GM19099 (cell line): ENCODE measurements around the gene EFEMP2.

Source experiments
- POLR2A ChIP-seq: IDR thresholded peaks from 3 replicates; pipeline ENCODE4 v1.6.1; 2011; ENCODE audit warnings: low read depth; ENCODE audit not compliant: insufficient read length; ENCODE audit errors: extremely low read depth

The EFEMP2 gene

GRCh38 chr11:65844231-65844872 lies 28.2 kb downstream of the EFEMP2 start:
- TF ChIP-seq POLR2A = no peak

GRCh38 chr11:65843811-65844210 lies 28.8 kb downstream of the EFEMP2 start:
- no peak for TF ChIP-seq POLR2A

- TF ChIP-seq POLR2A = no peak
Observed at GRCh38 chr11:65842144-65842543, 30.5 kb downstream of the EFEMP2 start.

- peak; percentile 1 for TF ChIP-seq POLR2A
Observed at GRCh38 chr11:65834202-65834601, 38.4 kb downstream of the EFEMP2 start.

GRCh38 chr11:65833297-65834030 lies 39.1 kb downstream of the EFEMP2 start, which contains the start of gene SNX32:
Gene SNX32 (plus strand): TSS chr11:65833963. CDS start chr11:65834066, 103 bp downstream.
- peak; percentile 7 for TF ChIP-seq POLR2A

- TF ChIP-seq POLR2A = no peak
Observed at GRCh38 chr11:65829459-65829858, 43.1 kb downstream of the EFEMP2 start.

DNA sequence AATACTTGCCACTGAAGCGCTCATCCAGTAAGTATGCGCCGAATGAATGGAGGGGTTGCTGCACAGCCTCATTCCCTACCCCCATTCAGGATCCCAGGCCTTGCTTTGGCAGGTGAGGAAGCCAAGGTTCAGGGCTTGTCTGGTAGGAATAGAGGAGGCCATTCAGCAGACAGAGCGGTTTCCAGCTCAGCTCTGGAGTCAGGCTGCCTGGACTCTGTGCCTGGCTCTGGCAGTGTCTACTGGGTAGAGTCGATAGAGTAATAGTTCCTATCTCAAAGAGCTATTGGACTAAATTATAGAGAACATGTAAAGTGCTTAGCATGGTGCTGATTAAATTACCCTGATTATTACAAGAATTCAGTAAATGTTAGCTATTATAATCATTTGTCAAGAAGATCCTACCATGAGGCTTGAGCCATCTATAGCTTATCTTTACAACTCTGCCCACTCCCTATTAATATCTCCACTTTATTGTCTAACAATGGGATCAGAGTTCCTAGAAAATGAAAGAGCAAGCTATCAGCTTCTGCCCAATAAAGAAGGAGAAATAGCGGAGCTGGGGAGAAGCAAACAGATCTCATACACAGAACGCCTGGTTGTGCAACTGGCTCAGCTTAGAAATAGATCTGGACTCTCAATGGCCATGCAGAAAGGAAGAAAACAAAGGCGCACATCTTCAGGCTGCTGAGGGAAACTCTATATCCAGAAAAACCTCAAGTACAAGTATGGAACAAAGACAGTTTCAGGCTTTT lies 45.4 kb downstream of the EFEMP2 start:
- no peak for TF ChIP-seq POLR2A

DNA sequence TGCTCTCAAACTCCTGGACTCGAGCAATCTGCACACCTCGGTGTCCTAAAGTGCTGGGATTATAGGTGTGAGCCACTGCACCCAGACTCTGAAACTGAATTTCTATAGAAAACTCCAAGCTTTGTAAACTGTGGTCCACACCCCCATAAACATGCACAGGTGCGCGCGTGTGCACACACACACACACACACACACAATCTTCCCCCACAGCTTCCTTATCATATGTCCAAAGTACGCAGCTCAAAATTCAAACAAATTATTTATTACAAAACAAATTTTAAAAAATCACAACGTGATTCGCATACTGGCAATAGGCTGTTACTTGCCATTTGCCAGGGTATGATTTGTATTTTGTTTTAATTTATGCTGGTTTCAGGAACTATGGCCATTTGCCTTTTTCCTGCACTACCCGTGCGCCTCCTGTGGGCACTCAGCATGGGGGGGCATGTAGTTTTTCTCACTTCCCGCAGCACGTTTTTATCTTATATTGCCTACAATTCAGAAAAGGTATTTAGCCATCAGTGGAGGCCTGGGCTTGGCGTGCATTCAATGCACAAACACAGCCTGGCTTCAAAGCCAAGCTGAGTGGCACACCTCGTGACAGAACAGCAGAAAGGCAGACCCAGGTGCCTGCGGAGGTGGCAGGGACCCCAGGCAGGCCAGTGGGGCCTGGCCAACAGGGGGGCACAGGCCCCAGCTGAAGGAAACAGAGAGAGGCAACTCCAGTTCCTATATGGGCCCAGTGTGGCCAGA lies 49.6 kb downstream of the EFEMP2 start:
- TF ChIP-seq POLR2A = no peak

- no peak for TF ChIP-seq POLR2A
Observed at GRCh38 chr11:65821107-65821506, 51.5 kb downstream of the EFEMP2 start.

DNA sequence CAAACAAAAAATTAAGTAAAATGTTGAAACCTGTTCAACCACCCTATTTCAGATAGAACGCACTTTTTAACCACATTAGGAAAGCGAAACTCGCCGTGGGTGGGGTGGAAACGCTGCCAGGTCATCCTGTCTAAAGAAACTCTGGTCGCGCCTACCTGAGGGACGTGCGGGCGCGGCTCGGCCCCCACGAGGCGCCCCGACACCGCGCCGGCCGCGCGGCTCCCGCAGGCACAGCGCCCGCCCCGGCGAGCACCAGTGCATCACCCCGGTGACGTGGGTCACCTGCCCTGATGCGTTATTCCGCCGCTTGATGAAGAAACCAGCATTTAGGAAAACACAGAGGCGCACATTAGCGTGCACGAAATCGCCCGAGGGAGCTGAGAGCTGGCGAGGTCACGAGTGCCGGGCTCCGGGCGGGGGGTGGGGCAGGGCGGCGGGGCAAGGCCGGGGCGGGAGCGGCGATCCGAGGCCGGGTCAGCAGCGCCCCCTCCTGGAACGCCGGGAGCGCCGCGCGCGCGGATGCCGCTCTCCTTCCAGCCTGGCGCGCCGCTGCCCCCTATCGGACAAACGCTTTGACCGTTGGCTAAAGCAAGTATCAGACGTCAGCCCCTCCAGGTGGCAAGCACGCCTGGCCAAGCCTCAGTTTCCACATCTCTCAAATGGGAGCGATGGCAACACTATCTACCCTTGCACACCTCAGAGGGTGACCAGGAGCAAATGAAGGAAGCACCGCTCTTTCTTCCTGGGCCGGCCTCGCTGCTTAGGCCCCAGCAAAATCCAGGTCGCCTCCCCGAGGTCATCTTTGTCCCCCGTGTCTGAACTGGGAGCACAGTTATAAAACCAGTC lies 54.5 kb downstream of the EFEMP2 start:
- TF ChIP-seq POLR2A = peak; percentile 44

DNA sequence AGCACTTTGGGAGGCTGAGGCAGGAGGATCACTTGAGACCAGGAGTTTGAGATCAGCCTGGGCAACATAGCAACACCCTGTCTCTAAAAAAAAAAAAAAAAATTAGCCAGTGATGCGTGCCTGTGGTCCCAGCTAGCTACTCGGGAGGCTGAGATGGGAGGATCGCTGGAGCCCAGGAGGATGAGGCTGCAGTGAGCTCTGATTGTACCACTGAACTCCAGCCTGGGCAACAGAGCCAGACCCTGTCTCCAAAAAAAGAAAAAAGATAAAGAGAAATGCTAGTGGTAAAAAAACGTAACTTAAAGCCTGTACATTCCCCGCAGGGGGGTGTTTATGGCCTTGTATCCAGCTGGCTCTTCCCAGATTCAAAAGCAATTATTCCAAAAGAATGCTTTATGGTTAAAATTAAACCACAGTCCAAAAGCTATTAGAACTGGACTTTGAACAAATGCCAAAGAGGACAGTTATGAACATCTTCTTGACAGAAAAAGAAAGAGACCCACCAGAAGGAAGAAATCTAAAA lies 55.2 kb downstream of the EFEMP2 start:
- no peak for TF ChIP-seq POLR2A

DNA sequence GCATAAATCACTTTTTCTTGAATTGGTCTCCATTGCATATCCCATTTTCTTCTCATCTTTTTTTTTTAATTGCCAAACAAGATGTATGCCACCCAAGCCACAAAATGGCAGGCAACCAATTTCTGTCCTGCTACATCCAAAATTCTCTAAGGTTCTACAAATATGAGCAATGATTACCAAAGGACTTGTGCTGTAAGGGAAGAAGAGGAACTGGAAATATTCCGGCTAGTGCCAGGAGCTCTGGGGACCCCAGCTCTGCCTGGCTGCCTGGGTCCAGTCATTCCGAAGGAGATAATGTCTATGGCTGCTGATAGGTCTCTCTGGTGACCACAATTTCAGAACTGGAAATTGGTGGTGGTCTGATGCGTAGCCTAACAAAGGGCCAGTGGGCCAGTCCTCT lies 55.9 kb downstream of the EFEMP2 start:
- TF ChIP-seq POLR2A = no peak
